ENCODE results near the gene CDC42EP4.

GRCh38 chr17:73324711-73325526, 13.1 kb upstream of the CDC42EP4 start:
- TF ChIP-seq CTCF (IDR thresholded peaks at IDR 0.05) = no peak
- no peak for TF ChIP-seq POLR2AphosphoS5 (IDR thresholded peaks at IDR 0.05)
- TF ChIP-seq POLR2A (IDR thresholded peaks at IDR 0.05) = no peak
